Activated CD4-positive, alpha-beta T cell treated with anti-CD3 and anti-CD28 coated beads for 24 hours (primary cell): Measurements from ENCODE around the gene HNRNPLL.
"Not testable (repeated sequence)": the region's sequence is repeated elsewhere in the genome, so short reads cannot be mapped to it uniquely, and the experiment has no call there.

ENCODE experiments used
- DNase-seq, 2 donors: peaks; one replicate each; pipeline ENCODE4 v3.0.0-alpha.2; 2020; ENCODE audit warnings: low read depth in 2 of 2

HNRNPLL gene

DNA sequence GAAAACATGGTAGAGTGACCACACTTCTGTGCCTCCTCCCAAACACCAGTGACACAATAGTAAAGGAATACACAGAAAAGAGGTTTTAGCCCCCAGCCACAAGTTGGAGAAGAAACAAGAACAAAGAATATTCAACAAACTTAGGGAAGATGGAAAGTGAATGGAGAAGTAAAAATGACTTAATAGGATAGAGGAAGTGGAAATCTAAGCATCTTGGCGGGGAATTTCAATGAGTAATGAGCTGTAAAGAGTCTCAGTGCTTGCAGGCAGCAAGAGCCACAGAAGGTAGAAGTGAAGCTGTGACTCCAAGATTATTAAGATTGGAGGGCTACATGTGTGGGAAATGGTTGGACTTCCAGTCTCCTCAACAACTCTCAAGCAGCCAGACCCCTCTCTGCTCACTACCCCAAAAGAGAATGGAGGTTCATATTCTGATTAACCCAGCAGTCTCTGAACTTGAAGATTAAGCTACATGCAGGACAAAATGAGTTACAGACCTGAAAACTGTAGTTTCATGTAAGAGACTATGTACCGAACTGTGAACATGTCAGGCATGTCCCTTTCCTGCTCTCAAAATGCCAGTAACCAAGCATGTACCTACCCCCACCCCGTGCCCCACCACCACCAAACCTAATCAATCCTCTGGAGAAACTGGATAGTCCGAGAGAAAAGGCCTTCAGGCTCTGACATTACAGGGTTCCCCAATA lies 16.9 kb upstream of the HNRNPLL start:
- no peak for DNase-seq

DNA sequence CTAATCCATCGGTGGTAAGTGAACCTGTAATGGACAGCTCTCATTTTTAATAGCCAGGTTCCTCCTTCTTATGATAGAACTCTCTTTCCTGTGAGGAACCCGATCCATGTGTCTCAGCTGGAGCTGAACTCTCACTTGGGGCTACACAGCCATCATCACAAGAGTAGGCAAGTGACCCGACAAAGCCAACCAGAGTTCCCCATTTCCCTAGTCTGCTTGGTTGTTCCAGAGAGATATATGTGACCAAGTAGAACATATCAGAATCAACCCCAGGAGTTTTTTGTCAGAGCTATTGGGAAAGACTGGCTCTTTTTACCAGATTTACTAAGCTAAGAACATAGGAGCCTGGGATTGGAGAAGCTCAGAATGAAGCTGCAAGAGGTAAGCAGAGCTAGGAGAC lies 14.6 kb upstream of the HNRNPLL start:
- no peak for DNase-seq

DNA sequence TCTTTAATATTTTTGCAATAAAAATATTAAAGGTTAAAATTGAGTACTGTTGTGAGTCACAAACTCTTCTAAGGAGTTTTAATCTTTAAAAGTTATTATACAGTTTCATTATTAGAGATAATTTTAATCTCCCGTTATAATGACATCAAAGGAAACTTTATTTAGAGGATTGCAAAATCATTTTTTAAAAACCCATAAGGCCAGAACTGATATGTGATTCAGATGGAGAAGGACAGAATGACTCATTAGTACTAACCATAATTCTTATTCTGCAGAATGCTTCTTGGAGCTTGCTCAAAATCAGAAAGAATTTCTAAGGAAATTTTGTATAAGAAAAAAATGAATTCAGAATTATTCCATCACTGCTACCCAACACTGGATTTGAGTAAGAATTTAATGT lies 12.5 kb upstream of the HNRNPLL start:
- no peak for DNase-seq

- DNase-seq = no peak
These were observed 11.1 kb upstream of the HNRNPLL start for GRCh38 chr2:38613849-38614213.

DNA sequence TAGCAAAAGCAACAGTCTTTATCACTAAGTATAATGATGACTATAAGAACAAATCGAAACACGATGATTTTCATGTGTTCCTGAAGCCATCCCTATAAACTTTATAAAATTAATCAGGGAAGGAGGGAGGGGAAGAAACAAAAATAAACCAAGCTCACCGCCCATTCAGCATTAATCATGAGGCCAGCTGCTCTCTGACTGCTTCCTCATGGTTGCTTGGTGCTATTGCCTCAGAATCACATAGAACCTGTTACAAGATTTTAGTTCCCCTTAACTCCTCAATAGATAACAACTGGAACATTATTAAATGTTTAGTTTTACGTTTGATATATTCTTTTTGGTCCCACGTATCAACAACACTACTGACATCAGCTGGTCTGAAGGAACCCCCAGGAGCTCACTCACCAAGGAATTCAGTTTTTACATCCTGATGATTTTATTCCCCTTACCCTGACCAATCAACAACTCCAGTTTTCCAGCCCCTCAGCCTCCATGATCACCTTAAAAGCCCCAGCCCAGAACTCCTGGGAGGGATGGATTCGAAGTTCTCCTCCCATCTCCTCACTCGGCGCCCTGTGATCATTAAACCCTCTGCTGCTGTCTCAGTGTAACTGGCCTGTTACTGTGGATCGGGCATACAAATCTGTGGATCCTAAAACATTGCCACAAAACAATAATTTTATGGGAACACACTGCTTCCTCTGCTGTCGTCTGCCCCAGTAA lies 10.6 kb upstream of the HNRNPLL start:
- DNase-seq = no peak

DNA sequence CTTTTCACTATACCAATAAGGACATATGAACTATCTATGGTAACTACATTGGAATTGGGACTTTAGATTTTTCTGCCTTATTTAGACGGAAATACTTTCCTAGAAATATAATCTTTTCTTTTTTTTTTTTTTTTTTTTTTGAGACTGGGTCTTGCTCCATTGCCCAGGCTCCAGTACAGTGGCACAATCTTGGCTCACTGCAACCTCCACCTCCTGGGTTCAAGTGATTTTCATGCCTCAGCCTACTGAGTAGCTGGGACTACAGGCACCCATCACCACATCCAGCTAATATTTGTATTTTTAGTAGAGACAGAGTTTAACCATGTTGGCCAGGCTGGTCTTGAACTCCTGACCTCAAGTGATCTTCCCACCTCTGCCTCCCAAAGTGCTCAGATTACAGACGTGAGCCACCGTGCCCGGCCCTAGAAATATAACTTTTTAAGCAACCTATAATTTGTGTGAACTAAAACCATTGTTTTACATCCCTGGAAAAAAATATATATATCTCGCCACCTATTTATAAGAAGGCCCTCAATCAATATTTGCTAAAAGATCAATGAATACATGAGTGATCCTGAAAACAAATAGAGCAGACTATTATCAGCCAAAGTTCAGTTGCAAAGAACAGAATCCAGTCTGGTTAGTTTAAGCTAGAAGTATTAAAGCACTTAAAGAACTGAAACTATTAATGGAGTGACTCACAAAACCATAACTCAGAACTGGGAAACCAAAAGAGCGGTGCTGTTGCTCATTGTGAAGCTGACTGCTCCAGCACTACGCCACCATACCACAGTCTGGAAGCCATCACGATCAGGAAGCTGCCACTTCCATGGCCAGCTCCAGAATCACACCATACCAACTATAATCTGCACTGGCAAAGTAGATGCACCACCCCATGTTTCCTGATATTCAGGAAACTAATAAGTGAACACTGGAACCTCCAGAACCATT lies 8.4 kb upstream of the HNRNPLL start:
- DNase-seq = peak in 1 of 2 donors; percentile 30

DNA sequence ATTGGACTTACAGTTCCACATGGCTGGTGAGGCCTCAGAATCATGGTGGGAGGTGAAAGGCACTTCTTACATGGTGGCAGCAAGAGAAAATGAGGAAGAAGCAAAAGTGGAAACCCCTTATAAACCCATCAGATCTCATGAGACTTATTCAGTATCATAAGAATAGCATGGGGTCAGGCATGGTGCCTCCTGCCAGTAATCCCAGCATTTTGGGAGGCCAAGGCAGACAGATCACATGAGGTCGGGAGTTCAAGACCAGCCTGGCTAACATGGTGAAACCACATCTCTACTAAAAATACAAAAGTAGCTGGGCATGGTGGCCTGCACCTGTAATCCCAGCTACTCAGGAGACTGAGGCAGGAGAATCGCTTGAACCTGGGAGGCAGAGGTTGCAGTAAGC lies 6.5 kb upstream of the HNRNPLL start:
- not testable (repeated sequence) for DNase-seq

GRCh38 chr2:38608755-38609154 lies 6.0 kb upstream of the HNRNPLL start:
- DNase-seq = no peak

GRCh38 chr2:38605298-38605830 lies 2.6 kb upstream of the HNRNPLL start:
- DNase-seq = no peak

GRCh38 chr2:38603402-38604290 lies 918 bp upstream of the HNRNPLL start:
- peak; percentile 72 to 74 for DNase-seq

GRCh38 chr2:38602136-38602731 lies 494 bp downstream of the HNRNPLL start:
- DNase-seq = no peak

- DNase-seq = no peak
These were observed 1.1 kb downstream of the HNRNPLL start for GRCh38 chr2:38601463-38602135.

DNA sequence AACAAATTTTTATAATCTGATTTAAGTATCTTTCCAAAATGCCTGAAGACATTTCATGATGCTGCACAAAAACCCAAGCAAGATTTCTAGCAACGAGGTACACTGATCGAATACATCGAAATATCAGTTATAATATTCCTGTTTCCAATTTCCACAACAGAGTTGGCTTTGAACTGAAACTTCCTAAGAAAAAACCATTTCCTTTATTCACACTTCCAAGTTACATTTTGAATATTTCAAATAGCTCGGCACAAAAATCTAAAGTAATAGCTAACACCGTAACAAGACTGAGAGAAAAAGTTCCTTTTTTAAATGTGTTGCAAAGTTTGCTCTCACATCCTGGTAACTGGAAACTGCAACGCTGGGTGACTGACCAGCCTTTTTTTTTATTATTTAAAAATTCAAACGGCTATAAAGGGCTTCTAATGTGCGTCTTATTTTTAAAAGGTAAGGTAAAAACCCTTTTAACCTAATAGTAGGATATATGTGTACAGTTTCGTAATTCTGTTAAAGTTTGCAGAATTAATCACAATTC lies 1.7 kb downstream of the HNRNPLL start:
- no peak for DNase-seq

DNA sequence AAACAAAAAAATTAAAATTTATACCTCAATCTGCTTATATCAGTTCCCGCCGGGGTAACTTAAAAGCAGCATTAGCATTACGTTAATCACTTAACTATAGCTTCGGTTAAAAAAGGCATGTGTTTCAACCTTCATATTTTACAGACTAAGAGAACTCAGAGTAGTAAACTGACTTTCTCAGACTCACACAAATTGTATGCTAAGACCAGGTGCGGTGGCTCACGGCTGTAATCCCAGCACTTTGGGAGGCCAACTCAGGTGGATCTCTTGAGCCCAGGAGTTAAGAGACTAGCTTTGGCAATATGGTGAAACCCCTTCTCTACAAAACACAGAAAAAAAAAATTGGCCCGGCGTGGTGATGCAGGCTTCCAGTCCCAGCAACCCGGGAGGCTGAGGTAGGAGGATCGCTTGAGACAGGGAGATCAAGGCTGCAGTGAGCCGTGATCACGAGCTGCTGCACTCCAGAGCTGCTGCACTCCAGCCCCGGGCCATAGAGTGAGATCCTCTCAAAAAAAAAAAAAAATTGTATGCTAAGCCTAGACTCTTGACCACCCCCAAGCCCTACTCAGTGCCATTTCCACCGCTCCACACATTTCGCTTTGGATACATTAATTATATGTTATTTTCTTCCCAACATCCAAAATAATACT lies 2.4 kb downstream of the HNRNPLL start:
- DNase-seq = no peak

DNA sequence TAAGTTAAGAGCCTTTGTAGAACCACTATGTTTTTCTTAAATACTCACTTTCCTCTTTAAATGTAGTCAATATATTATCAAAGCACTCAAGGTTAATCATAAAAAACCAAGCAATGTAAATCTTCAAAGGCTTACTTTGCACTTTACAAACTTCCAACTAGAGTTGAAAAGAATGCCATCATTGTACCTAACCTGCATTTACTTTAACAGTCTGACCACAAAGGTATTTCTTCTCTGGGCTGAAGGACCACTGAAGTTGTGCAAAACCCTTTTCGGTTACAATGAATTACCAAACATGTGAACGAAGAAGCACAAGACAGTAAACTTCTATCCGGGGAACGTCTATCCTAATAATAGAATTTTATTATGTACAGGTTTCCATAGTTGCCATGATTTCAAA lies 3.0 kb downstream of the HNRNPLL start:
- no peak for DNase-seq

DNA sequence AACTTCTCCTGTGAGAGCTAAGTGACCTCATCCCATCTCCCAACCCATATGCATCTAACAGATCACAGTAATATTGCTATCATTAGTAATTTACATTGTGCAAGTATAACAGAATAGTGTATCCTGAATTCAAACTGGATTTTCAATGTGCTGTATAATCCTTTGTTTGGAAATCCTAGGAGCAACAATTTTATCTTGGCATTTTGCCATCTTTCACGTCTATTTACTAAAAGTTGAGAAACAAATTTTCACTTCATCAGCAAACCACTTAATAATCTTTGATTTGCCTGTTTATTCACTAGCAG lies 3.8 kb downstream of the HNRNPLL start:
- DNase-seq = no peak

DNA sequence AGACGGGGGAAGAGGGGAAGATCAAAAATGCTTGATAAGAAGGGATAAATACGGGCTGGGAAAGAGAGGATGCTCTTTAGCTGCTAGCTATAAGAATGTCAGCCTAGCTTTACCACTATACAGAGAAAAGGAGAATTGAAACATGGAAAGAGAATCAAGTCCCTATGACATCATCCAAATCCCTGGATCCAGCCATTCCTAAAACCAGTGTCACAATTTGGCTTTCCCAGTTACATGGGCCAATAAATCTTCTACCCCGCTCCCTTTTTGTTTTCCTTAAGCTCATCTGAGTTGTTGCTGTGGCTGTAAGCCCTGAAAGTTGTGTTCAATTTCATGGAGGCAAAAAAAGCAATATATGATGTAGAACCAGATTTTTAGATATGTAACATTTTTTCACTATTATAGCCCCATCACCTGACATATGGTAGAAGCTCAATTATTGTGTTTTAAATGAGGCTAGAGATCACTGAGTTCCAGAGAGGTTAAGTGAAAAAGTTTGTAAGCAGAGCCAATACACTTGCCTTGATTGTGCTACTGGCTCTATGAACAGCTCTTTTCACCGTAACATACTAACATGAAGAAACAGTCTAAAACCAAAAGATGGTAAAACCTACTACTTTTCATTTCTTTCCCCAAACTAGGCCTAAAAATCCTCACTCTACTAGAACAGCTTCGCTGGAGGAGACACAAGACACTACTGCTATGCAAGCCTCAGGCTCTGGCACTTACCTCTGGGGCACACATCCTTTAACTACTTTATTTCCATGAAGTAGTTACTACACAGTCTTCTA lies 4.3 kb downstream of the HNRNPLL start:
- no peak for DNase-seq

DNA sequence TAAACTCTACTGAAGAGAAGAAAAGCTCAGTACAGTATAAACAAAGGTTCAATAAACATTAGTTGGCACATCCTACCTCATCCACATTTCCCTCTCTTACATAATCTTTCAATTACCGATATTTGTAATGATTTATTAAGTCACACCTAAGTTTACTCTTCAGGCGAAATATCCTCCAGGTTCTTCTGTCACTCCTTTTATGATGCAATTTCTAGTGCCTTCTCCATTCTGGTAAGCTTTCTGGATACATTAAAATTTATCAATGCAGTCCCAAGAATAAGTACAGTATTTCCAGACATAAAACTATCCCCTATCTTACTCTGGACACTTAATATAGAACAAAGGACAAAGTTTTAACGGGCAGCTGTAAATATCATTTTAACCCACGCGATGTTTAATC lies 5.6 kb downstream of the HNRNPLL start:
- DNase-seq = no peak

GRCh38 chr2:38596229-38596628 lies 6.5 kb downstream of the HNRNPLL start:
- DNase-seq = no peak
